ENCODE measurements around the gene ACADVL. TPM values are rescaled to one million over a fixed set of nuclear protein-coding genes. Genes with fewer than 3 reads are reported as not detected.
A peak's percentile ranks its signal among the peaks of the same experiment; 100 is the strongest.
"Not testable (repeated sequence)": the region's sequence is repeated elsewhere in the genome, so short reads cannot be mapped to it uniquely, and the experiment has no call there.

The ACADVL gene
- polyA plus RNA-seq, 3 donors from 2014 or later: 138 to 180 (median 141) TPM

GRCh38 chr17:7182101-7182500, 37.6 kb upstream of the ACADVL start:
- H3K4me3 Mint-ChIP-seq, H3K9me3 Mint-ChIP-seq, DNase-seq, H3K36me3 Mint-ChIP-seq: not testable (repeated sequence)
- Mint-ChIP-seq H3K4me1 (peaks cover 9 to 11% of the 10 kb centered on the region in 2 donors), H3K27me3 (ENCODE audit: low read depth in 3 of 3) (peaks cover 9 to 10% (median 9%) of the 10 kb centered on the region in 3 donors), H3K27ac (peak overlapping the region in 1 of 6 donors; percentile 40)

GRCh38 chr17:7183433-7184090, 36.2 kb upstream of the ACADVL start:
- no peaks in the 10 kb centered on the region for H3K4me1 Mint-ChIP-seq
- H3K4me3 Mint-ChIP-seq: no peak overlapping the region
- peak overlapping the region in 1 of 6 donors; percentile 61 for H3K27ac Mint-ChIP-seq
- peaks cover 2 to 3% (median 3%) of the 10 kb centered on the region in 3 donors for H3K27me3 Mint-ChIP-seq (ENCODE audit: low read depth in 3 of 3)
- no peaks in the 10 kb centered on the region for H3K9me3 Mint-ChIP-seq
- DNase-seq: no peak
- no peaks in the 10 kb centered on the region for H3K36me3 Mint-ChIP-seq

GRCh38 chr17:7184091-7184488, 35.6 kb upstream of the ACADVL start:
- Mint-ChIP-seq H3K27me3 (ENCODE audit: low read depth in 3 of 3) (peaks cover 1 to 3% (median 2%) of the 10 kb centered on the region in 3 donors), H3K9me3 (no peaks in the 10 kb centered on the region), H3K4me1 (no peaks in the 10 kb centered on the region), H3K4me3 (no peak overlapping the region), H3K27ac (no peak overlapping the region), H3K36me3 (no peaks in the 10 kb centered on the region)
- no peak for DNase-seq

- H3K9me3 Mint-ChIP-seq: no peaks in the 10 kb centered on the region
- no peaks in the 10 kb centered on the region for H3K4me1 Mint-ChIP-seq
- H3K27me3 Mint-ChIP-seq (ENCODE audit: low read depth in 3 of 3): peaks cover 0 to 2% (median 2%) of the 10 kb centered on the region in 3 donors
- no peaks in the 10 kb centered on the region for H3K36me3 Mint-ChIP-seq
- no peak overlapping the region for H3K4me3 Mint-ChIP-seq
- H3K27ac Mint-ChIP-seq: no peak overlapping the region
- DNase-seq: no peak
Observed at GRCh38 chr17:7184647-7185046, 35.1 kb upstream of the ACADVL start.

- no peaks in the 10 kb centered on the region for H3K9me3 Mint-ChIP-seq
- no peak for DNase-seq
- no peaks in the 10 kb centered on the region for H3K4me1 Mint-ChIP-seq
- H3K4me3 Mint-ChIP-seq: no peak overlapping the region
- peaks cover 0 to 2% (median 2%) of the 10 kb centered on the region in 3 donors for H3K27me3 Mint-ChIP-seq (ENCODE audit: low read depth in 3 of 3)
- H3K27ac Mint-ChIP-seq: no peak overlapping the region
- no peaks in the 10 kb centered on the region for H3K36me3 Mint-ChIP-seq
Observed at GRCh38 chr17:7186241-7186640, 33.5 kb upstream of the ACADVL start.

- Mint-ChIP-seq H3K27ac (no peak overlapping the region), H3K9me3 (no peaks in the 10 kb centered on the region), H3K4me1 (no peaks in the 10 kb centered on the region), H3K27me3 (ENCODE audit: low read depth in 3 of 3) (peaks cover 0 to 4% (median 2%) of the 10 kb centered on the region in 3 donors), H3K36me3 (no peaks in the 10 kb centered on the region), H3K4me3 (no peak overlapping the region)
- DNase-seq: no peak
Observed at GRCh38 chr17:7190276-7190917, 29.3 kb upstream of the ACADVL start.

- Mint-ChIP-seq H3K4me3 (no peak overlapping the region), H3K9me3 (no peaks in the 10 kb centered on the region), H3K4me1 (no peaks in the 10 kb centered on the region), H3K36me3 (no peaks in the 10 kb centered on the region), H3K27me3 (ENCODE audit: low read depth in 3 of 3) (peaks cover 0 to 4% (median 2%) of the 10 kb centered on the region in 3 donors), H3K27ac (no peak overlapping the region)
- no peak for DNase-seq
Observed at GRCh38 chr17:7191069-7191468, 28.7 kb upstream of the ACADVL start.

GRCh38 chr17:7191571-7192270, 28.0 kb upstream of the ACADVL start:
- H3K27me3 Mint-ChIP-seq (ENCODE audit: low read depth in 3 of 3): peaks cover 0 to 6% (median 0%) of the 10 kb centered on the region in 3 donors
- H3K4me1 Mint-ChIP-seq: no peaks in the 10 kb centered on the region
- H3K27ac Mint-ChIP-seq: peak overlapping the region in 1 of 6 donors; percentile 8
- H3K9me3 Mint-ChIP-seq: no peaks in the 10 kb centered on the region
- no peak for DNase-seq
- no peaks in the 10 kb centered on the region for H3K36me3 Mint-ChIP-seq
- H3K4me3 Mint-ChIP-seq: no peak overlapping the region

GRCh38 chr17:7192271-7192937, 27.3 kb upstream of the ACADVL start:
- no peak overlapping the region for H3K4me3 Mint-ChIP-seq
- no peak for DNase-seq
- H3K27me3 Mint-ChIP-seq (ENCODE audit: low read depth in 3 of 3): peaks cover 0 to 6% (median 0%) of the 10 kb centered on the region in 3 donors
- no peaks in the 10 kb centered on the region for H3K4me1 Mint-ChIP-seq
- no peaks in the 10 kb centered on the region for H3K9me3 Mint-ChIP-seq
- no peaks in the 10 kb centered on the region for H3K36me3 Mint-ChIP-seq
- H3K27ac Mint-ChIP-seq: peak overlapping the region in 2 of 6 donors; percentile 8 to 56

- Mint-ChIP-seq H3K27ac (no peak overlapping the region), H3K36me3 (no peaks in the 10 kb centered on the region), H3K4me1 (no peaks in the 10 kb centered on the region), H3K9me3 (no peaks in the 10 kb centered on the region), H3K4me3 (no peak overlapping the region), H3K27me3 (ENCODE audit: low read depth in 3 of 3) (peaks cover 0 to 5% (median 0%) of the 10 kb centered on the region in 3 donors)
- no peak for DNase-seq
Observed at GRCh38 chr17:7195971-7196370, 23.8 kb upstream of the ACADVL start.

- no peaks in the 10 kb centered on the region for H3K9me3 Mint-ChIP-seq
- H3K4me1 Mint-ChIP-seq: no peaks in the 10 kb centered on the region
- H3K4me3 Mint-ChIP-seq: no peak overlapping the region
- H3K36me3 Mint-ChIP-seq: no peaks in the 10 kb centered on the region
- H3K27ac Mint-ChIP-seq: no peak overlapping the region
- DNase-seq: no peak
- peaks cover 0 to 5% (median 0%) of the 10 kb centered on the region in 3 donors for H3K27me3 Mint-ChIP-seq (ENCODE audit: low read depth in 3 of 3)
Observed at GRCh38 chr17:7196651-7197401, 22.9 kb upstream of the ACADVL start.

GRCh38 chr17:7203391-7203790, 16.3 kb upstream of the ACADVL start:
- peak overlapping the region; percentile 93 to 99 (median 97) for H3K27ac Mint-ChIP-seq
- H3K4me1 Mint-ChIP-seq: peaks cover 31 to 37% of the 10 kb centered on the region in 2 donors
- peak overlapping the region in 4 of 5 donors; percentile 26 to 91 (median 68) for H3K4me3 Mint-ChIP-seq
- no peaks in the 10 kb centered on the region for H3K9me3 Mint-ChIP-seq
- no peaks in the 10 kb centered on the region for H3K36me3 Mint-ChIP-seq
- DNase-seq: no peak
- H3K27me3 Mint-ChIP-seq (ENCODE audit: low read depth in 3 of 3): peaks cover 13 to 16% (median 15%) of the 10 kb centered on the region in 3 donors

- Mint-ChIP-seq H3K27ac (peak overlapping the region; percentile 93 to 99 (median 97)), H3K36me3 (no peaks in the 10 kb centered on the region), H3K9me3 (no peaks in the 10 kb centered on the region), H3K4me3 (peak overlapping the region; percentile 87 to 91 (median 90)), H3K27me3 (ENCODE audit: low read depth in 3 of 3) (peaks cover 14 to 18% (median 16%) of the 10 kb centered on the region in 3 donors), H3K4me1 (peaks cover 31 to 37% of the 10 kb centered on the region in 2 donors)
- no peak for DNase-seq
Observed at GRCh38 chr17:7204336-7204735, 15.4 kb upstream of the ACADVL start.
